NCI-H526 treated with DMSO at 0.1 percent for 48 hours (cell line): ENCODE results near the gene ZNF385A.
"Not testable (repeated sequence)": the region's sequence is repeated elsewhere in the genome, so short reads cannot be mapped to it uniquely, and the experiment has no call there.

ENCODE experiments used
- DNase-seq: peaks from one replicate; lab custom pipeline; 2025; lab: John Stamatoyannopoulos, UW

Gene ZNF385A

GRCh38 chr12:54355104-54355815 is 29.3 kb downstream of the ZNF385A start:
- no peak for DNase-seq

DNA sequence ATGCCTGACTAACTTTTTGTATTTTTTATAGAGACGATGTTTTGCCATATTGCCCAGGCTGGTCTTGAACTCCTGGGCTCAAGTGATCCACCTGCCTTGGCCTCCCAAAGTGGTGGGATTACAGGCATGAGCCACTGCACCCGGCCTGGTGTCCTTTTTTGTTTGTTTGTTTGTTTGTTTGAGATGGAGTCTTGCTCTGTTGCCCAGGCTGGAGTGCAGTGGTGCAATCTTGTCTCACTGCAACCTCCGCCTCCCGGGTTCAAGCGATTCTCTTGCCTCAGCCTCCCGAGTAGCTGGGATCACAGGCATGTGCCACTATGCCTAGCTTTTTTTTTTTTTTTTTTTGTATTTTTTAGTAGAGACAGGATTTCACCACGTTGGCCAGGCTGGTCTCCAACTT is 30.3 kb downstream of the ZNF385A start:
- DNase-seq: not testable (repeated sequence)

DNA sequence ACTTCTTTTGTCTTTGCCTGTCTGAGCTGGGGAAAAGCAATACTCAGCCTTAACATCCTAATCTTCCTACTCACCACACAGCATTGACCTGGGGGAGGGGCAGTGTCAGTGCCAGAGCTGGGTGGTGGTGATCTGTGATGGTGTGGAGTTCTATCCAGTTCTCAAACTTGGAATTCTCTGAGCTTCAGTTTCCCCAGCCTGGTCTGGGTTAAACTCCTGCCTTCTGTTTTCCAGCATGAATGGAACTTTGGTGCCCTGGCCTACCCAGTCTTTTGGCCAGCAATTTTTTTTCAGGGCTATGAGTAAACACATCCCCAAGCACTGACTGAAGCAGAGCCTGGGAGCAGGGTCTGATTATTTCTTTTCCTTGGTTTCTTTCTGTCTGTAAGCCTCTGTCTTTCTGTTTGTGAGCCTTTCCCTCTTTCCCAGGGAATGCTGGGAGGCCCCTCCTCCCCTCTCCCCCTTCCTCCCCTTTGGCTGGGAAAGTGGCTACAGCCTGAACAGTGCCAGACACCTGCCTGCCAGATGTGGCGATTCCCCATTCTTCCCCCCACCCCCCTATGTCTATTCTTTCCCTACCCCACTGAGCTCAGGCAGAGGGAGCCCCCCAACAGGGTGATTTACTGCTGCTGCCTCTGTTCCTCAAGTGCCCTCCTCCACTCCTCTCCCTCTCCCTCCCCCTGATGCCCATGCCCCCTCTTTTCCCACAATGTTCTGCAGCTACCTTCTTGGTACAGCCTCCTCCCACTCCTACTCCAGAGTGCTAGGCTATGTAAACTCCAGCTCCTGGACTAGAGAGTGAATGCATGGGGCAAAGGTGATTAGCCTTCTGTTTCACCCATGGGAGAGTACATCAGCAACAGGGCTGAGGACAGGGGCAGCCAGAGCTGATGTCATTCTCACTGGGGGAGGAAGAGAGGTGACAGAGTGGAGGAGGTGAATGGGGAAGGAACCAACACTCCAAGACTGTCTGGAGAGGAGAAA is 31.4 kb downstream of the ZNF385A start:
- DNase-seq: peak; percentile 15

- DNase-seq: no peak
These were observed 32.5 kb downstream of the ZNF385A start for GRCh38 chr12:54352022-54352531.

DNA sequence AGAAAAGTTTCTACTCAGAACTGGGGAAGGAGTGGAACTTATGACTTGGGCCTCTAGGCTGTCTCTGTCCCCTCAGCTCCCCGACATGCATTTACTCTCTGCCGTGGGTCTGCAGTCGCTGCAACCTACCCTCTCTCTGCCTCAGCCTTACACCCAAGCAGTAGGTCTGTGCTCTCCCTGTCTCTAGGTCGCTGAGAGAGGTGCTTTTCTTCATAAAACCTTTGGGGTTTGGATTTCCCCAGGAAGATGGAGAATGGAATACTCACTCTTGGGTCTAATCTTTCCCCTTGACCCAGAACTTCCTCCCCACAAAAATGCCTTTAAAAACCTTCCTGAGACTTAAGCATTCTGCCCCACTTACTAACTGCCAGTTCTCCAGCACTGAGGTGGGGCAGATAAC is 33.2 kb downstream of the ZNF385A start:
- no peak for DNase-seq

GRCh38 chr12:54350743-54351142 is 33.8 kb downstream of the ZNF385A start:
- no peak for DNase-seq

GRCh38 chr12:54349679-54350078 is 34.9 kb downstream of the ZNF385A start:
- no peak for DNase-seq

GRCh38 chr12:54349036-54349435 is 35.5 kb downstream of the ZNF385A start:
- no peak for DNase-seq

DNA sequence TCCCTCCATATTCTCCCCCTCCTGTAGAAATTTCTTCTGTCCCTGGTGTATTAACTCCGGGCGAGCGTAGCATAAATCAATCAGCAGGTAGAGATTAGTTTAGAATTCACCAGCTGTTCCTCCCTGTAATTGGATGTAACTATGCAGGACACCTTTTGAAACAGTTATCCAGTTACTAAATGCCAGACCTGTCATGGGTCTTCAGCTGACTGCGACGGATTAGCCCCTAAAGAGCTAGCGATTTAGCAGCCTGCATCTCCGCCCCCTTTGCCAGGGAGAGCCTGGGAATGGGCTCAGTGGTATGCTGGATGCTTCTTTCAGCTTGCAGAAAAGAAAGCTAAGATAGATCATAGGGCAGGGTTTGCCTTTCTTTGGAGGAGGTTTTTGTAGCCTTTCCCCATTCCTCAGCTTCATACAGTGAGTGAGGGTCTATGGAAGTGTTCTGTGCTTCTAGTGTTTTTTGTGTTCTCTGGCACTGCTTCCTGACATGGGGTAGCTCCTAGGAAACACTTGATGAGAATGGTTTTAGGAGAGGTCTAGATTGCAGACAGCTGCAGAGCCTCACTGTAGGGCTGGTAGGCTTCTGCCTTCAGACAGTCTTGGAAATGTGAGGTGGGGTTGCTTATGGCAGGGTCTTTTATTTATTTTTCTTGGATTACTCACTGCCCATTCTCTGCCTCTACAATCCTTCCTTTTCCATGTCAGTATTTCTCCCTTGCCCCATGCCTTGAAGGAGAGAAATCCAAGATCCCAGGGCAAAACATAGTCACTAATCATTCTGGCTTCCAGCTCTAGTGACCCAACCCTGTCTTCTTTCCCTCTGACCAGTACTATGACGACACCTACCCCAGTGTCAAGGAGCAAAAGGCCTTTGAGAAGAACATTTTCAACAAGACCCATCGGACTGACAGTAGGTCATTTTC is 42.9 kb downstream of the ZNF385A start:
- no peak for DNase-seq

DNA sequence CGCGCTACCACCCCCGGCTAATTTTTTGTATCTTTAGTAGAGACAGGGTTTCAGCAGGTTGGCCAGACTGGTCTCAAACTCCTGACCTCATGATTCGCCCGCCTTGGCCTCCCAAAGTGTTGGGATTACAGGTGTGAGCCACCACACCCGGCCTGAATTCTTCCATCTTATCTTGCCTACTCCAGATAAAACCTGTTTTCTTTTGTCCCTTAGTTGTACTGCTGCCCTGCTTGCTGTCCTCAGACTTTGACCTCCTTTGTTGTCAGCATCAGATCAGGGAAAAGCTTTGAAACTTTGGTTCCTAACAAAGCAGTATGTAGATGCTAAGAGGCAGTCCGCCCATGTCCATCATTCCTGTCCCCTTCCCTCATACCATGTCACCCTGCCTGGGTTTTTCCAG is 43.7 kb downstream of the ZNF385A start:
- DNase-seq: no peak

DNA sequence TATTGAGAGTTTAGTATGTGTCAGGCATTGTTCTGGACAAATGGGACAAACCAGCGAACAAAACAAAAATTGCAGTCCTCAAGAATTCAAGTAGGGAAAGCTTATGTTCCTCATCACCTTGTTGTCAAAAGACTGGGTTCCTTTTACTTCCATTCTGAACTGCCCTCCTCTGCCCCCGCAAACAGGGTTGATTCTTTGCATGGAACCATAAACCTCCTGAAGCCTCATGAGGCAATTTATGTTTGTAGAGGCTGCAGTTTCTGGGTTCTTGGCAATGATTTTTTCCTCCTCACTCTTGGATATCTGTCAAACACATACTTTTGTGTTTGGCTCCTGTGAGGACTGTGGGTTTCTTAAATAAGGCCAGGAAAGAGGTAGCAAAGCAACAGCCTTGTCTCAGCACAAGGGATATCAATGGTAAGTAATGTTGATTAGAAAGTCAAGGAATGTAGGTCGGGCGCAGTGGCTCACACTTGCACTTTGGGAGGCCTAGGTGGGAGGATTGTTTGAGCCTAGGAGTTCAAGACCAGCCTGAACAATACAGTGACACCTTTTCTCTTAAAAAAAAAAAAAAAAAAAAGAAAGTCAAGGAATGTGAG is 45.7 kb downstream of the ZNF385A start:
- no peak for DNase-seq

- no peak for DNase-seq
These were observed 46.5 kb downstream of the ZNF385A start for GRCh38 chr12:54337854-54338650.

DNA sequence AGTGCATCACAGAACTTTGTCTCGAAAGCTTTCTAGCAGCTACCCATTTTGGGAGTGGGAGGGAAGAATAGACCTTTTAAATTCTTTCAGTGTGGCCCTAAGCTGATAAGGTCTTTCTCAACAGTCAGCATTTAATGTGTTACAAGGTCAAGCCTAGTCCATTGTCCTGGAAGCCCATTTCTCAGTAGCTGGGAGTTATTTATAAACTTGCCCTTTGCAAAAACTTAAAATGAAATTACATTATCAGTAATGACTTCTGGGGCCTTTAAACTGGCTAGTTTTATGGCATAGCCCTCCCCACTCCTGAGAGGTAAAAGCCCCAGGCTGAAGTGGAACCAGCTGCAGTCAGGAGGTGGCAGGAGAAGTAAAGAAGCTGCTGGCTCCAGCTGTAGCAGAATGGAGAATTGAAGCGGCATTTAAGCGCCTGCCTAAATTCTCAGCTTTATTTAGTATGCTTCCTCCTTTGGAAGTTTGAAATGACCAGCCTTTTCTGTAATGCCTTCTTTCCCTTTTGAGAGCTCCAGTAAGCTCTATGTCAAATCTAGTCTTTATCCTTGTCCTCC is 47.2 kb downstream of the ZNF385A start:
- DNase-seq: no peak

DNA sequence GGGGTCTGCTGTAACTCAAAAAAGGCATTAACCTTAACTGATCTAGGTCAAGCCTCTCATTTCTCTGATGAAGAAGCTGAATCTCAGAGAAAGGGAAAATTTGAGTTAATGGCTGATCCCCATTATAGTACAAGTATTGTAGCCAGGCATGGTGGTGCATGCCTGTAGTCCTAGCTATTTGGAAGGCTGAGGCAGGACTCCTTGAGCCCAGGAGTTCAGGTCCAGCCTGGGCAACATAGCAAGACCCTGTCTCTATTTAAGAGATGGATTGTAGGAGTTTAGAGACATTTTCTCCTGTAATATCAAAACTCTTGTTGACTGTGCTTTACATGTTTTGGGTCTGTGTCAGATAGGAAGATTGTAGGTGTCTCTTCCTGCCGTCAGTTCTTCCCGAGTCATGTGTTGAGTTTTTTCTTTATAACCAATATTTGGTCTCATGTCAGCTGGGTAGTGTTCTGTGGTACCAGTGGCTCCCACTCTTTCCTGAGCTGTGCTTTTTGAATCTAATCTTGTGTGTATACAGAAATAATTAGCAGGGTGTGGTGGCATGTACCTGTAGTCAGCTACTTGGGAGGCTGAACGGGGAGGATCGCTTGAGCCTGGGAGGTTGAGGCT is 51.0 kb downstream of the ZNF385A start:
- no peak for DNase-seq

- no peak for DNase-seq
These were observed 53.1 kb downstream of the ZNF385A start for GRCh38 chr12:54331461-54331860.

GRCh38 chr12:54330442-54330841 is 54.1 kb downstream of the ZNF385A start:
- no peak for DNase-seq

DNA sequence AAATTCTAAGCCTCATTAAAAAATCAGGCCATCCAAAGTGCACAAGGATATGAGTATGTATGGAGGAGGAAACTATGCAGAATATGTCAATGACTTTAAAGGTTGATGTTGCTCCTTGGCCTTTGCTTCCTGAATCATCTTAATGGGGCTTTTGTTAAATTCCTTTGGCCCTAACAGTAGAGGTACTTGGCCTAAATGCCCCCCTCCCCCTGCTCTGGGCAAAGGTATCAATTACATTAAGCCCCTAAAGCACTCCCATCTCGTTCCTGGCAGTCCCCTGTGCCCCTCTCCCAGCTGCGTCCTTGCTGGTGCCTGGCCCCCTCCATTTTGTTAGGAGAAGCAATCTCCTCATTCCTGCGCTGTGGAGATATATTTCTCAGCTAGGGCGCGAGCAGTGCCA is 54.8 kb downstream of the ZNF385A start:
- DNase-seq: no peak

DNA sequence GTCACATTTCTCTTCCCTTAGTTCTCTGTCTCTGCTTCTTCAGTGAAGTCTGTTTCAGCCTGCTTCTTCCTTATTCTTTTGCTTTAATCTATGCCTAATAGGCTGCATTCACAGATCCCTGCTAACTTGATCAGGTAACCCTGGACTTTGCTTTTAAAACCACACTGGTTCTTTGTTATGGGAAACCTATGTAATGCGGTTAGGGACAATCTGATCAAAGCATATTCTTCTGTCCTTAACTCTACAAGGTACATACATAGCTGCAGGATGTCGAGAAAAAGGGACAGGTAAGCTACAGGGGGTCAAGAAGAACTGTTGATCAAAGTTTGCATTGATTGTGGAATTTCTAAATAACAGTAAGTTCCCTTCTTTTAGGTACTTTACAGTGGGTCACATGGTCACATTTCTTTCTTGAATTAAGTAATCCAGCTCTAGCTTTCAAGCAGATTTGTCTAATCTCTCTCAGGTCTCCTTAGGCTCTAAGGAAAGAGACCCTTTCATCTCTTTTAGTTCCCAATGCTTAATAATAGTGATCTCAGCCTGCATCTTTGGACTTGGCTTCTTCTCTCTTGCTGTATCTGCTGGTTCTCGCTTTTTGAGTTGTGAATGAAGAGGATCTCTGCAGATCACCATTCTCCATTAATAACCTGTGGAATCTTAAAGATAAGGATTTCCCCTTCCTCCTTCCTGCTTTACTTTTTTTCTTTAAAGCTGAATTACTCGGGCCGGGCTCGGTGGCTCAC is 55.8 kb downstream of the ZNF385A start:
- no peak for DNase-seq
